HK-2 (cell line): ENCODE measurements around the gene WRAP73.
A peak's percentile ranks its signal among the peaks of the same experiment; 100 is the strongest.

ENCODE experiments used
- DNase-seq: peaks from one replicate; pipeline ENCODE4 v3.0.0-alpha.2; 2018; ENCODE audit not compliant: unreplicated experiment

The WRAP73 gene

DNA sequence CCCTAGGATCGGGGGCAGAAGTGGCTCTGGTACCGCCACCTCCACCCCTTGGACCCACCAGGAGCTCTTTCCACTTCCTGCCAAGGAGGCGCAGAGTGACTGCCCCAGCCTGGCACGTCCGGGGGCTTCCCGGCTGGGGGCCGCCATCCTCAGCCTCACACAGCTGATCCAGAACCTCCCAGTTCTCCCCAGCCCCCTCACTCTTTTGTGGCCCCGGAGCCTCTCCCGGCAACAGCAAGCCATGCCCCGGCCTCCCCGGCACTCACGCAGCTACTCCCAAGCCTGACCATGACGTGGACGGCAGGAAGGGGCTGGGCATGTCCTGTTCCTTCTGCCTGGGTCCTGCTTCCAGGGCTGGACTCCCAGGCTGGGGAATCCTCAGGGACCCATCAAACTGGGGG lies 19.5 kb upstream of the WRAP73 start:
- no peak for DNase-seq

DNA sequence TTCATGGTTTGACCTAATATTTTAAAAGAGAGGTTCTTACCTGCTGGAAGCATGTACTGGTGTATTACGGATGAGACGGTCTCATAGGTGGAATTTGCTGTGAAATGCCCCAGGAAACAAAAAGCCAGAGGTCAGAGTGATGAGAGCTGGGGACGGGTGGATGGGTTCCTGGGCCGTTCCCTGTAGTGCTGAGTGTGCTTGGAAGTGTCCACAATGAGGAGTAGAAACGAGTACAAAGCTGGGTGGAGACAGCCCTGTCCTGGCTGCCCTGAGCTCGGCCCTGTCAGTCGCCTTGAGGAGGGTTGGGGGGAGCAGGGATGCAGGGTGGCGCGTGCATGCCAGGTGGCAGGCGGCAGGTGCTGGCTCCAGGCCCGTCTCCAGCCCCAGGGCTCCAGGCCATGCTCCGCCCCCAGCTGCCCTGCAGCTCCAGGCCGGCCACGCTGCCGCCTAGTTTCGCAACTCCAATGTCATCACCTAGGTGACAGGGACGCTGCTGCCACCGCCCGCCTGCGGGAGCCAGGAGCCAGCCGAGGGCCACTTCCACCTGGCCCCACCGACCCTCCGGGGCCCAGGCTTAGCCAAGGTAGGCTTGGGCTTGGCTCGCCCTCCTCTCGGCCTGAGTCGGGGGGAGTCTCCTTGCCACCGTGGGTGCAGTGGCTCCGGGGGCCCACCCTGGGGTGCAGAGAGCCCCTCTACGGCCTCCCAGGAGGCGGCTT lies 18.8 kb upstream of the WRAP73 start:
- DNase-seq = peak; percentile 66

DNA sequence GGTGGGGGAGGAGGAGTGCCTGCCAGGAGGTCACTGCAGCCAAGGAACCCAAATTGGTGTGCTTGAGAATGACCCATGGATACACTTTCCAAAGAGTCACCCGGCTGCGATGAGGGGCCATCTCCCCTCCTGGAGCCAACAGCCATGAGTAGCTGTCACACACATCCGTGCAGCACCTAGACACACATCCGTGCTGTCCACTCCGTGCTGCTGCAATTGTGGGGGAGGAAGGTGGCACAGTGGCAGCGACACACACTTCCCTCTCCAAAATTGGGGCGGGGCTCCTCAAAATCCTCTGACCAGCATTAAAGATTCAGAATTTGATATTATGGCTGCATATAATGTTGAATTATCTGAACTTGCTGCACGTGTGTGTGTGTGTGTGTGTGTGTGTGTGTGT lies 18.2 kb upstream of the WRAP73 start:
- no peak for DNase-seq

DNA sequence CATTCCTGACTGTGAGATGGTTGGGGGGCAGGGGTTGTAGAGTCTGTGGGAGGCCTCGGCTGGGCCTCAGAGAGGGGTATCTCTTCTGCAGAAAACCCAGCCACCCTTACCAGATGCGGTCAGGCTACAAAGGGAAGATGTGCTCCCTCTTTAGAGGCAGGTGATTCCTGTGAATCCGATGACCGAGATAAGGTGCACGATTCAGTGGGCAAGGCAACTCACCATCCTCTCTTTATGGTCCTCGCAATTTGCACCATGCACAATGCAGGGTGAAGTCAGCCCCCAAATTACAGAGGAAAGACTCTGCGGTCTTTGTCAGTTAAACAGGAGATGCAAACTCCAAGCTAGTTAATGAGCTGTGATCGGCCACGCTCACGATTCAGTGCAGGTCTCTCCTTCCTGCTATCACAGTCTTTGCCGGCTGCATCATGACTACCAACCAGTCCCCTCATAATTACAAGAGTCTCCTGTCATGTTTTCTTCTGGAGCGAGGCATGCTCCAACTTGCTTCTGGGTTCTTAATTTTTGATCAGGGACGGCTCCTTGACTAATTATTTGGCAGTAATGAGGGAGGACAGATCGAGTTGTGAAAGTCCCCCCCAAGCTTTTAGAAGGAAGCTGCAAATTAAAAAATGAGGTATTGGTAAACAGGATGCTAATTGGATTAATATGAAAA lies 14.9 kb upstream of the WRAP73 start:
- DNase-seq = no peak

DNA sequence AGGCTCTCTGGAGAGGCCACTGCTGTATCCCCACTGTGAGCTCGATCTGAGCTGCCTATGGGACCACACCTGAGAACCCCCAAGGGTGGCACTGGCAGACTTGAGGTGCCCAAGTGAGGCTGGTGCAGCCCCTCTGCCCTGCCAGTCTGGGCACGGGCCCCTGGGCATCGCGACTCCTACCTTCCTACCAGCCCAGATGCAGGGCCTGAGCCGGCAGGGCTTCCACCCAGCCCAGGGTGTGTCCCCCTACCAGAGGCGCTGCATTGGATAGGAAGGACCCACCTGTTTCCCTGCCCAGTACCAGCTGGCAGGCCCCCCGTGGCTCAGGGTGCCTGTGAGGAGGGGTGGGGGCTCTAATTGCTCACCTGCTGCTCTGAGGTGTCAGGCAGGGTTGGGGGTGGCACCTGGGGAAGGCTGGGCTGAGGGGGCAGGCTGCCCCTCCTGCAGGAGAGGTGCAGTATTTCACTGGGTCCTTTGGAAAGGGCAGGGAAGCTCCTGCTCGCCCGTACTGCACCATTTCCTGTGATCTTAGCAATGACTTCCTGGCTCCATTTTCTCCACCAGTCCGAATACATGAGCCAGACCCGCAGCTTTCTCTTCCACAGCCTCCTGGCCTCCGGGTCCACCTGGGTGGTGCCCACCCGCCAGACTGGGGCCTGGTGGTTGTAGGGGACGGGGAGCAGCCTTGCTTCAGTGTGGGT lies 14.2 kb upstream of the WRAP73 start:
- DNase-seq = no peak

DNA sequence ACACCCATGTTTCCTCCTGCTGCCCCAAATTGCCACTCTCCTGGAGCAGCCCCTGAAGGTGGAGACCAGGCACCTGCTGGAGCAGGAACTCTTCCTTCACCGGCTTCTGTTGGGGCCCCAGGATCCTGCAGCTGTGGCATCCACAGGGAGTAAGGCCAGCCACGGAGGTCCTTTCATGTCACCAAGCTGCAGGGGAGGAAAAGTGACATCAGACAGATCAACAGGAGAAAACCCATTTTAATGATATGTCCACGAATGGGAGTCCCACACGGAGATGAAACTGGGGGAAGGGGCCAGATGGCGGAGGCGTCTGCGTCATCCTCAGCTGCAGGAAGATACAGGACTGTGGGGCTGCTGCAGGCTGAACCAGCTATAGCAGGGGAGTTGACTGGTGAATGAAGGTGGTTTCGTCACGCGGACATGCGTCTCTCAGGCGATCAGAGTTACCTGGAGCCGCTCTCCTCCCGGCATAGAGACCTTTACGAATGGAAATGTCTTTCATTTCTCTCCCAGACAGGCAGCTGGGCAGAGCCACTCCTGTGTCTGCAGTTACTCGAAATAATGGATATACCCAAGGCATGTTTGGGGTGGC lies 12.3 kb upstream of the WRAP73 start:
- no peak for DNase-seq

DNA sequence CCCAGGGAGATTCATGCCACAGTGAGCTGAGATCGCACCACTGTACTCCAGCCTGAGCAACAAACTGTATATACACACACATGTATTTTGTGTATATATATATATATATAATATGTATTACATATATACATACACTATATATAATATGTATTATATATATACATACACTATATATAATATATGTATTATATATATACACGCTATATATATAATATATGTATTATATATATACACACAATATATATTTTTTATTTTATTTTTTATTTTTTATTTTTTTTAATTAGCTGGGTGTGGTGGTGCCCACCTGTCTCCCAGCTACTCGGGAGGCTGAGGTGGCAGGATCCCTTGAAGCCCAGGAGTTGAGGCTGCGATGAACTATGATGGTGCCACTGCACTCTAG lies 11.7 kb upstream of the WRAP73 start:
- no peak for DNase-seq

DNA sequence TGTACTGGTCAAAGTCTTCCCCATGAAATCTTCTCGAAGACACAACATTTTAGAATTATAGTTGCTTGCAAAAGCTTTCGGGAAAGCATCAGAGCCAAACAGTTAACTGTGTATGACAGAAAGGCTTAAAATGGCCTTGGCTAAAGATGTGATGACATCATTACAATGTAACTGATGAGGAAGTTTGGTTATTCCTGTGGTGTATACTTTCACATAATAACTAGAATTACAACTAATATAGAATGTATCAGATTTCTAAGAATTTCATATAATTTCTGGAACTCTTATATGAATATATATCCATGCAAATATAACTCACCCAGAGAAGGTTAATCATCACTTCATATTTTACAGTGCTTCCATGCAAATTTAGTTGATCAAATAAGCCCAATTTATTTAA lies 10.8 kb upstream of the WRAP73 start:
- no peak for DNase-seq

DNA sequence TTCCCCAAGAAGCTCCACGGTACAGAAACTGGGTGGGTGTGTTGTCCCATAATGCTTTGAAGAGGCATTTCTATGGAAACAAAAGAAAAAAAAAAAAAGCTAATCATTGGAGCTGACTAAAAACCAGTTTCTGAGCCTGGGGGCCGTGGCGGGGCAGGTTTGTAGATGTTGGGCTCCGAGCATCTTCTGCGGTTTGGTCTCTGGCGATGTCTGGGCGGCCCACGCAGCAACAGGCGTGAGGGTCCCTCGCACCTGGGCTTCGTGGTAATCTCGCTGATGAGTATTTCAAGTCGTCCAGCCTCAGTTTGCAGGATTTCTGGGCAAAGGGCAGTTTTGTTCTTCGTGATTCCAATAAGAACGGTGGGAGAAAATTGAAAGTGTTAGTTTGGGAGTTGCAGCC lies 9.2 kb upstream of the WRAP73 start:
- no peak for DNase-seq

DNA sequence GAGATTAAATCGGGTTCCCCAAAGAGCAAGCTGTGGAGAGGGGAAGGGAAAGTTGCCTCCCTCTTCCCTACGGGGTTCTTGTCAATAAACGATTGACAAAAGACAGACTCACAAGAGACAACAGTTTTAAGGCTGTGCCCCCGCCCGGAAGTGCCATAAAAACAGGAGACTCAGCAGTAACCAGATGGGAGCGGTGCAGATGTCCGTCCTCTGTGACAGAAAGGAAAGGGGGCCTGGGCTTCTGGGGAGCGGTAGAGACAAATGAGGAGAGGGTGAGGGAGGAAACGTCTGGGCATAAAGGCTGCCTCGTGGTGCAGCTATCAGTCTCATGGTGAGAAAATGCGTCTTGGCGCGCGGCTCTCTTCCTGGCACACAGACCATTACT lies 8.3 kb upstream of the WRAP73 start:
- DNase-seq = no peak

DNA sequence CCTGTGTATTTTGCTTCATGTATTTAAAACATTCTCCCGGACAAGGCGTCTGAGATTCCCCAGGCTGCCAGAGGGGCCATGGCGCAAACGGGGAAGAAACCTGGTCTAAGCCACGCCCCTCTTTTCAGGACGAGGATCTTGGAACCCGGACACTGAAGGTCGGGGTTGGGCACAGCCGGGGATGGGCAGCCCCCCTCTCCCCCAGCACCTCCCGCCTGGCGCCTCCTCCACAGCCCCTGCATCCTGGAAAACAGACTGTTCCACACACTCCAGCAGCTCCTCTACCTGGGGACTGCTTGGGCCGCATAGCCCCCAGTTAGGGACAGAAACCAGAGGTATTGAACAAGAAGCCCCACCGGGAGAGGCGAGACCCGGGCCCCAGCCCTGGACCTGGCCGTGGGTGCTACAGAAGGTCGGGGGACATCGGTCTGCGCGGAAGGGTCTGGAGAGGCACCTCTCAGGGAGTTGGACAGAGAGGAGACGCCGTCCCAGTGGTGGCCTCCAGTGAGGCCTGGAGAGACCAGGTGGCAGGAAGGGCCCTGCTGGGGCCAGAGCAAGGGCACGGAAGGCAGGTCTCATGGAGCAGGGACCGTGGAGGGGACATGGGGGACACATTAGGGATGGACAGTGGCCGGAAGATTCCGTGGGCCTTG lies 7.8 kb upstream of the WRAP73 start:
- DNase-seq = no peak

DNA sequence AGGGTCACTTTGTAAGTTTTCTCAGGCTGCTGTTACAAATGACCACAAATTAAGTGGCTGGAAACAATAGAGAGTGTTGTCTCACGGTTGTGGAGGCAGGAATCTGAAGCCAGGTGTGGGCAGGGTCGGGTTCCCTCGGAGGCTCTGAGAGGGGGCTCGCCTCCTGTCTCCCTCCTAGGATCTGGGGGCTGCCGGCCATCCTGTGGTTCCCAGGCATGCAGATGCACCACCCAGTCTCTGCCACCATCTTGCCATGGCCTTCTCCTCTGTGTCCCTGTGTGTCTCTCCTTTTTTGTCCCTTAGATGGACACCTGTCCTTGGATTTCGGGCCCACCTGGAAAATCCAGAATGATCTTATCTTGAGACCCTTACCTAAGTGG lies 7.2 kb upstream of the WRAP73 start:
- DNase-seq = no peak

DNA sequence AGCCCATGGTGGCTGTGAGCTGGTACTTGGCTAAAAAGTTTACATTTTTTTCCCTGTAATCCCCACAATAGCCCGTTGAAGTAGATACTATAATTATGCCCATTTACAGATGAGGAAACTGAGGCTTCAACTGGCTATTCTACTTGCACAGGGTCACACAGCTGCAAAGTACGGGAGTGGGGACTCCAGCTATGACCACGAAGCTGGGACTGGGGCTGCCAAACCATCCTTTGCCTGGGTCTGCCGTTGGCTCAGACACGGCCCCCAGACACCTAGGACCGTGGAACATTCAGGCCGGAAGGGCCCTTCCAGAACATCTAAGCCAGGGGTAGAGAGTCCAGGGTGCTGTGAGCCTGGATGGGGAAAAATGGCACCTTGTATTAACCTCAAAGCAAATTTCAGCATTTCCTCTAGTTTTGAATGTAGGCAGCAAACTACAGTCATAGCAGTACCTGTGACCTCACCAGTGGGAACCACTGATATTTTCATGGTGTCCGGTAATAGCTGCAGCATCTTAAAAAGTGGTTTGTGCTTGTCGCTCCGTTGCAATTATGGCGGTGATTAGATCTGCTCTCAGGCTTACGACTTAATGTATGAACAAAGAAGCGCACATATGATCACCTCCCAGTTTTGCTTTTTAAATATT lies 6.7 kb upstream of the WRAP73 start:
- DNase-seq = no peak

DNA sequence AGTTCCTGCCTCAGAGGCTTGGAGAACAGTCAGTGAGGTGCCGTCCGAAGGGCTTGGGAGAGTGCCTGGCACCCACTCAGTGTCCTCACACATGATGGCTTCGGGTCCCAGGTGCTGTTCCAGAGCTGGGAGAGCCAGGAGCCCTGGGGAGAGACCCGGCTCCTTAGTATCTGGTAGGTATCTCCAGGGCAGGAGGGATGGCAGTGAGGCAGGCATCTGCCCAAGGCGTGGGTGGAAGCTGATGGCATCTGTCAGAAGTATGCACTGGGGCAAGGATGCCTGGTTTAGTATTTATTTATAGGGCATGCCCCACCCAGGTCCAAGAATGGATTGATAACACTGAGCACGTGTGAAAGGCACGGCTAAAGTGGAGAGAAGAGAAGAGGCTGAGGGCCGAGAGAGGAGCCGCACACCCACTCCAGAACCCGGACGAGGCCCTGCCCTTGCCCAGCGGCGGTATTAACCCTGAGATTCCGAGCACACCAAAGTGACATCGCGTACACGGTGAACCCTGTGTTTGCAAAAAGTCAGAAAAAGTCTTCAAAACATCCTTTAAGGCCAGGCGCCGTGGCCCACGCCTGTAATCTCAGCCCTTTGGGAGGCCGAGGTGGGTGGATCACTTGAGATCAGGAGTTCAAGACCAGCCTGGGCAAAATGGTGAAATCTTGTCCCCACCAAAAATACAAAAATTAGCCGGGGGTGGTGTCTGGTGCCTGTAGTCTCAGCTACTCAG lies 4.8 kb upstream of the WRAP73 start:
- no peak for DNase-seq

DNA sequence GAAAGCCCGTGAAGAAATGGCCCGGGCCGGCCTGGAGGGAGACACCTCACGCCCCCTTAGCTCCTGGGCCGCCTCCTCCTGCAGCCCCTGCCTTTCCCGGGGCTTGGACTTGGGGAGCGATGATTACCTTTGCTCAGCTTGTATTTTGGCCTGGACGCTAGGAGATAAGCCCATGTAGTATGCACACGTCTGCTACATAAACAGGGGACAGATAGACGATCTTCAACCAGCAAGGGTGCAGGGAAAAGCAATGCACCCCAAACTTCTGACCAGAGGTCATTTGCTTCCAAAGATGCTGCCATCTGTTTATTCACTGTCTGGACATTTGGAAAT lies 3.3 kb upstream of the WRAP73 start:
- no peak for DNase-seq

DNA sequence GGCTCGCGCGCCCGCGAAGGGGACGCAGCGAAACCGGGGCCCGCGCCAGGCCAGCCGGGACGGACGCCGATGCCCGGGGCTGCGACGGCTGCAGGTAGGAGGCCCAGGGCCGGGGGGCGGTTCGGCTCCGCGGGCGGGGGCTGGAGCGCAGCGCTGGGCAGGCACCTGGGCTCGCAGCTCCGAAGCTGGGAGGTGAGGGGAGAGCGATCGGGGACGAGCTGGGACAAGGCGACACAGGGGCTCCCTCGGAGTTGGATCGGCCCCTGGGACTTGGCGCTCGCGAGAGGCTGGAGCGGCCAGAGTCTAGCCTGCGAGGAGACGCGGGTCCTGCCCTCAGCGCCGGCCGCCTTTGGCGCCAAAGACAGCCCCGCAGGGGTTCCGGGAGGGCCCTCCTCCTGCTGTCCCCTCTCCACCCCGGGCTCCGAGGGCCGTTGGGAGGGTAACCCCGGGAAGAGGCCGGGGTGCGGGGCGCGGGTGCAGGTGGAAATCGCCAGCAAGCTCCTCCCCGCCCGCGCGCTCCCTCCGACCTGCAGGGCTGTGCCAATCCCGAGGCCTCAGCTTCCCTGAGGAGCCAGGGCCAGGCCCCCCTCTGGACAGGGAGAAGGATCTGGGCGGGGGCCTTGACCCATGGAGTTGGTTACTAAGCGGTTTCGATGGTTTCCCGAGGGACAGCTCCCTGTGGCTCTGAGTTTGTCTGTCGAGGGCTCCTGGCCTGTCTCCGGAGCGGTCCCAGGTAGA lies 2.8 kb upstream of the WRAP73 start:
- no peak for DNase-seq

DNA sequence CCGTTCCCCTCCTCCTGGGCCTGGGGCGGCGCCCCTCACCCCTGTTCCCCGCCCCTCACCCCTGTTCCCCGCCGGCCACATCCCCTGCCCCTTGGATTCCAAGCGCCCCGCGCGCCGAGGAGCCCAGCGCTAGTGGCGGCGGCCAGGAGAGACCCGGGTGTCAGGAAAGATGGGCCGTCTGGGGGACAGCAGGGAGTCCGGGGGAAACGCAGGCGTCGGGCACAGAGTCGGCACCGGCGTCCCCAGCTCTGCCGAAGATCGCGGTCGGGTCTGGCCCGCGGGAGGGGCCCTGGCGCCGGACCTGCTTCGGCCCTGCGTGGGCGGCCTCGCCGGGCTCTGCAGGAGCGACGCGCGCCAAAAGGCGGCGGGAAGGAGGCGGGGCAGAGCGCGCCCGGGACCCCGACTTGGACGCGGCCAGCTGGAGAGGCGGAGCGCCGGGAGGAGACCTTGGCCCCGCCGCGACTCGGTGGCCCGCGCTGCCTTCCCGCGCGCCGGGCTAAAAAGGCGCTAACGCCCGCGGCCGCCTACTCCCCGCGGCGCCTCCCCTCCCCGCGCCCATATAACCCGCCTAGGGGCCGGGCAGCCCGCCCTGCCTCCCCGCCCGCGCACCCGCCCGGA lies 2.1 kb upstream of the WRAP73 start, which contains the start of gene TP73:
TP73 (plus strand) TSS at position 587 of the 618 bp plus-strand sequence. CDS start 29,850 bp downstream, outside the sequence.
- no peak for DNase-seq

DNA sequence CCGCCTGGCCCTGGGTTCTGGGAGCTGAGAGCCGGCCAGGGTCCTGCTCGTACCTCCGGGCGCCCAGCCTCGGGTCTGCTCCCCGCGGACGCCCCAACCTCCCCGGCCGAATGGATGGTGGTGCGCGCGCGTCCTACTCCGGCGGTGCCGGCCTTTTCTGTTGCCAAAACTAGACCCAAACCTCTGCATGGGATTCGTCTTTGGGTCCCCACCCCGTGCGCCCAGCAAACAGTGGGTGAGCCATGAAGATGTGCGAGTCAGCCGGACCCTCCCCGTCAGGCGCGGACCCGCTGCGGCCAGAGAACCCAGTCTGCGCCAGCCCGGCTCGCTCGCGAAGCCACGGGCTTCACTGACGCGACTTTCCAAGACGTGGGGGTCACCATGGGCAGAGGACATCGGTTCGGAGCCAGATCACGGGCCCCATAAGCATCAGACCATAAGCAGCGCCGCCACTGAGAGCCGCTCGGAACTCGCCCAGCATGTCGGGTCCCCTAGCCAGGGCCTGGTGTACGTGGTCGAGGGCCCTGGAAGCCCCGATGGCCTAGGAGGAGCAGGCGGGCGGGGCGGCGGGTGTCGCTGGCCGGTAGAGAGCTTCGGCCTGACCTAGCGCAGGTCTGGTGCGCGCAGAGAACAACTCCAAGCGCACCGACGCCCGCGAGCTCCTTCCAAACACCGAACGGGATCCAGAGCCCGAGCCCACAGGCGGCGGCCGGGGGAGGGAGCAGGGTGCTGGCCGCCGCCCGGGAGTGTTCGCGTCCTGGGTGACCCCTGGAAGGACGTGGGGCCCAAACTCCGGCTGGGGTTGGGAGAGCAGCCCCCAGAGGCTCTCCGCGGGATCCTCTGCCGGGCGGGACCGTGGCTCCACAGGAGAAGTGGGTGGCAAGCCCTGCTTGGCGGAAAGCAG lies 1.4 kb upstream of the WRAP73 start:
- DNase-seq = no peak
